ENCODE results near the gene MAPRE3.

DNA sequence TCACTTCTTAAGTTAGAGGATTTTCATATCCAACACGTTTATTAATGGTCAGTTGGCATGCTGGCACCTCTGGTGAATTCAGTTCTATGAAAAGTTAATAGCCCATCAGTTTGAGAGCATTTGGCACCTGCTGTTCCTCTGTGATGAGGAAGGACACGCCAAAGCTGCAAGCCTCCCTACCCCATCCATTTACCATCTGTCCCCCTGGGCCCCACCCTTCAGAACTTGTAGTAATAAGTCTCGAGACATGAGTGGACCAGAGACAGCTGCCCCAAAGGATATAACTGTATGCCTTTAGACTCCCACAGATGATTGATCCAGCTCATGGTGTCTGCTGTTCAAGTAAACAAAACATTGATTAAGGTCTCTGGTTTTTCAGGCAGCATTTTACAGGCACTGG, 94.7 kb downstream of the MAPRE3 start:
- TF ChIP-seq SUZ12 (IDR thresholded peaks at IDR 0.05) (no peak), ELF4 (IDR thresholded peaks at IDR 0.05) (no peak), HDGF (IDR thresholded peaks at IDR 0.05; ENCODE audit: borderline replicate concordance) (no peak), SP1 (IDR thresholded peaks at IDR 0.05) (no peak), CTBP1 (IDR thresholded peaks at IDR 0.05; ENCODE audit: borderline replicate concordance) (no peak), FOXM1 (IDR thresholded peaks at IDR 0.05; ENCODE audit: borderline replicate concordance) (no peak), BHLHE40 (IDR thresholded peaks at IDR 0.05; ENCODE audit: borderline replicate concordance) (no peak), FOXK2 (IDR thresholded peaks at IDR 0.05) (no peak), TARDBP (IDR thresholded peaks at IDR 0.05) (no peak)

Measured in HEK293T (cell line).